Umbilical cord (tissue), 2 donors: Measurements from ENCODE around the gene COG1. TPM values are rescaled to one million over a fixed set of nuclear protein-coding genes. Genes with fewer than 3 reads are reported as not detected.

Source experiments
- DNase-seq: peaks from one replicate; pipeline ENCODE4 v3.0.0-alpha.2; 2015; ENCODE audit warnings: low spot score
- total RNA-seq: library from RNA; depleted of rRNA; stranded (reverse); fragments of >200 nt; gene quantifications from one replicate; pipeline ENCODE4 v1.2.3, GENCODE V29; 2014; ENCODE audit warnings: low replicate concordance; ENCODE audit not compliant: insufficient read depth

The COG1 gene
- total RNA-seq, 1 donor from 2014 or later: 9.4 TPM

- DNase-seq: no peak
These were observed 25.9 kb upstream of the COG1 start for GRCh38 chr17:73166731-73167581.

GRCh38 chr17:73168667-73169066, 24.2 kb upstream of the COG1 start:
- DNase-seq: no peak

- no peak for DNase-seq
These were observed 22.5 kb upstream of the COG1 start for GRCh38 chr17:73170324-73170723.

GRCh38 chr17:73172252-73172651, 20.6 kb upstream of the COG1 start:
- DNase-seq: no peak

GRCh38 chr17:73174126-73174525, 18.7 kb upstream of the COG1 start:
- no peak for DNase-seq

GRCh38 chr17:73175962-73176565, 16.8 kb upstream of the COG1 start:
- no peak for DNase-seq

- no peak for DNase-seq
These were observed 13.5 kb upstream of the COG1 start for GRCh38 chr17:73179387-73179786.

GRCh38 chr17:73179878-73180277, 13.0 kb upstream of the COG1 start:
- no peak for DNase-seq

- DNase-seq: no peak
These were observed 10.1 kb upstream of the COG1 start for GRCh38 chr17:73182616-73183310.

- DNase-seq: peak; percentile 21
These were observed 8.5 kb upstream of the COG1 start for GRCh38 chr17:73184136-73184993.

GRCh38 chr17:73186283-73187050, 6.4 kb upstream of the COG1 start:
- no peak for DNase-seq

- DNase-seq: no peak
These were observed 5.6 kb upstream of the COG1 start for GRCh38 chr17:73187203-73187769.

- no peak for DNase-seq
These were observed 4.8 kb upstream of the COG1 start for GRCh38 chr17:73188011-73188410.

- peak; percentile 55 for DNase-seq
These were observed 3.3 kb upstream of the COG1 start for GRCh38 chr17:73189417-73190099.

- peak; percentile 81 for DNase-seq
These were observed 1.2 kb upstream of the COG1 start for GRCh38 chr17:73191443-73192205.

- peak; percentile 70 for DNase-seq
These were observed 505 bp upstream of the COG1 start for GRCh38 chr17:73192206-73192893.

- DNase-seq: no peak
These were observed 1.8 kb downstream of the COG1 start for GRCh38 chr17:73194514-73195222.

GRCh38 chr17:73196500-73196899, 3.6 kb downstream of the COG1 start:
- DNase-seq: peak; percentile 31
